OCI-LY1 (cell line): ENCODE results near the gene HEXD.

ENCODE experiments used
- CTCF ChIP-seq: fragments of 200-600 bp; sonication (generic), shearing (Covaris generic); IDR thresholded peaks from 2 replicates; pipeline ENCODE4 v1.5.1; 2017; ENCODE audit warnings: mild to moderate bottlenecking, antibody characterized with exemption, low read length, moderate library complexity, mixed read lengths
- EZH2 ChIP-seq: fragments of 200-600 bp; sonication (generic), shearing (Covaris generic); IDR thresholded peaks from 2 replicates; pipeline ENCODE4 v1.8.0; 2017; ENCODE audit warnings: borderline replicate concordance, mixed run types, mild to moderate bottlenecking, antibody characterized with exemption, low read length, moderate library complexity, mixed read lengths

GRCh38 chr17:82389379-82389778, 28.8 kb upstream of the HEXD start:
- TF ChIP-seq EZH2 (no peak), CTCF (no peak)
